Activated naive CD8-positive, alpha-beta T cell treated with anti-CD3 and anti-CD28 coated beads, Interleukin-2, amount 10 ng/mL, durations not matched to agents 7 days and 5 days (primary cell): Measurements from ENCODE around the gene CR1L. TPM values are rescaled to one million over a fixed set of nuclear protein-coding genes. Genes with fewer than 3 reads are reported as not detected.
"Not testable (repeated sequence)": the region's sequence is repeated elsewhere in the genome, so short reads cannot be mapped to it uniquely, and the experiment has no call there.

Experiments
- ATAC-seq: fragments of 150-1000 bp; cut with Tn5 transposase; one replicate; pipeline ENCODE4 v1.10.0; 2021; ENCODE audit warnings: low read depth, moderate library complexity
- POLR2A ChIA-PET: fragments of 350-600 bp; sonication (Branson Sonifier 250); formaldehyde crosslinking; loops from one replicate; lab custom pipeline; 2021; ENCODE audit warnings: antibody characterized with exemption; lab: Charles Lee
- DNase-seq: peaks from one replicate; pipeline ENCODE4 v3.0.0; 2021
- H3K27ac Mint-ChIP-seq: one replicate; pipeline ENCODE4 v1.8.0; 2022; ENCODE audit warnings: mild to moderate bottlenecking, mixed read lengths
- H3K27me3 Mint-ChIP-seq: one replicate; pipeline ENCODE4 v1.8.0; 2022; ENCODE audit warnings: mild to moderate bottlenecking, moderate library complexity, mixed read lengths
- H3K36me3 Mint-ChIP-seq: one replicate; pipeline ENCODE4 v1.8.0; 2021; ENCODE audit warnings: mild to moderate bottlenecking, mixed read lengths
- H3K4me1 Mint-ChIP-seq: one replicate; pipeline ENCODE4 v1.8.0; 2021; ENCODE audit warnings: mixed read lengths
- H3K4me3 Mint-ChIP-seq: one replicate; pipeline ENCODE4 v1.8.0; 2022; ENCODE audit warnings: mild to moderate bottlenecking, moderate library complexity, mixed read lengths
- H3K9me3 Mint-ChIP-seq: one replicate; pipeline ENCODE4 v1.8.0; 2021; ENCODE audit warnings: mixed read lengths
- total RNA-seq, 2 experiments: library from RNA; stranded (reverse); gene quantifications; one replicate each; pipeline ENCODE4 v1.2.3, GENCODE V29; 2021

The CR1L gene
- total RNA-seq, 2 experiments from 2014 or later, result 1.1 TPM; not detected in 1

DNA sequence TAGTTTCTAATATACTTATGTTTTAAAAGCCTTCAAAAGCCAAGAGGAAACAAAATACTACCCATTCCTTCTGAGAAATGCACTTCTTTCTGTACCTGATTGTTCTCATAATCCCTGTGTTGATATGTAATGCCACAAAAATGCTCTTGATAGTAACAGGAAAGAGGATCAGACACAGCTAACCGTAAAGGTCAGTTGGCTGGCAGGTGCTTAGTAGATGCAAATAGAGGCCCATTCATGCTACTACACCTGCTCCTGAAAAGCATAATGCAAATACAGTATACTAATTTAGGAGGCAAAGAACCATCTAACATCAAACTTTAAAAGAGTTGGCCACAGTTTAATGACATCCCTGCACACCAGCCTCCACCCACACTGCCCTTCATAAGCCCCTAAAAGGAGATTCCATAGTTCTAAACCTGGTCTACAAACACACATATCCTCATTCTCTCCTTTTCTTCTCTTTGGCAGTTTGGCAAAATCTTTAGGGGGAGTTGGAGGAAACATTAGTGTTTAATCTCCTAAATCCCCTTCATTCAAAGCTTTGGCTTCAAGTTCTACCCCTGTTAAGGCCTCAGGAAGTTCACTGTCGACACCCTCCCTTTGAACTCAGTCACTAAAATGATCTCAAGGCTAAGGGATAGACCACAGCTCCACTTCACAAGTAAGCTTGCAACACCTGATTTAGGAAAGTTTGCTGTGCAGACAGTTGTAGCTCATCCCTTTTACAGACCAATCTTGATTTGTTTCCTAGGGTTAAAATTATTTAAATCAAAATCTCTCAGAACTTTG lies 104.0 kb downstream of the CR1L start:
- Mint-ChIP-seq H3K4me3 (peak overlapping the region; percentile 28), H3K27ac (peak overlapping the region; percentile 48), H3K9me3 (no peaks in the 10 kb centered on the region), H3K36me3 (peaks cover 2% of the 10 kb centered on the region), H3K4me1 (peaks cover 32% of the 10 kb centered on the region), H3K27me3 (no peaks in the 10 kb centered on the region)
- DNase-seq, result no peak
- POLR2A ChIA-PET, result no interaction called here
- ATAC-seq, result no peak

DNA sequence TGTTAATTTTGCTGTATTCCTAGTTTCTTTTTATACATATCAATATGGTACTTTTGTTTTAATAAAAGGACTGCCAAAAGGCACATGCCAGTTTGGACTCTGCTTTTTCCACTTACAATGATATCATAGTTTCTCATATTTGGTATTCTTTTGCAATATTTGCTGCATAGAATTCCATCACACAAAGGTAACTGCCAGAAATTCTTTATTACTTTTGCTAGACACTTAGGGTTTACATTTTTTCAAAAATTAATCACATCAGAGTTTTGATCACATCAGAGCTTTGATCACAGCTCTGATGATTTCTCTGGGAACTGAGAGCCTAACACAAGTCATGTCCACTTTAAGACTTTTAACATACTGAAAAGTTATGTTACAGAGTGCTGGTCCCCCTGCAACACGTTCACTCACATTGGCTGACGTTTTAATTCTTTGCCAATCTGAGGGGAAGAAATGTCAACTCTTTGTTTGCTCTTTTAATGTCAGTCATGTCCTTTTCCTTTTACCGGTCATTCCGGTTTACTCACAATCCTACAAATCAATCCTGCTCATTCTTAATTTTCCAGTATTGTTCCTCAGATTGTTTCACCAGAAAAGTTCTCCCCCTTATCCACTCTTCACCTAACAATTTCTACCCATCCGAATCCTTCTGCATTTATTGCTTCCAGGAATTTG lies 105.8 kb downstream of the CR1L start:
- Mint-ChIP-seq H3K4me3 (peak overlapping the region; percentile 99), H3K36me3 (peaks cover 6% of the 10 kb centered on the region), H3K9me3 (no peaks in the 10 kb centered on the region), H3K27me3 (no peaks in the 10 kb centered on the region), H3K4me1 (peaks cover 46% of the 10 kb centered on the region), H3K27ac (peak overlapping the region; percentile 96)
- no peak for DNase-seq
- ATAC-seq, result no peak
- POLR2A ChIA-PET, result interaction anchor here (0.7 kb wide), 1 partner anchor 10 kb away, joined by 3 read pairs; no protein-coding TSS in a partner anchor

DNA sequence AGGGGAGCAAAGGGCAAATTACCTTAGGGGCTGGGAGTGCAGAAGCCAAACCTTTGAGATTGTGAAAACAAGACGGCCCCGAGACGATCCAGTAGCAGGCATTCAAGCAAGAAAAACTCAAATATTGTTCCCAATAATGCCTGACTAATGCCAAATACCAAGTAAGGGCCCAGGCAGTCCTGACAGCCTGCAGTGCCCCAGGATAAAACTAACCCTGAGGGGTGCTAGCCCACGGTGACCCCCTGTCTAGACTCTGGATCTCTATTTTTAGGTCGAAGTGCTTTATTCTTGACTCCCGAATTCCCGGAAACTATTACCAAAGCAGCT lies 106.5 kb downstream of the CR1L start:
- ATAC-seq, result peak; percentile 2
- not testable (repeated sequence) for H3K9me3 Mint-ChIP-seq, H3K36me3 Mint-ChIP-seq, DNase-seq, H3K27me3 Mint-ChIP-seq
- peak overlapping the region; percentile 96 for H3K27ac Mint-ChIP-seq
- peak overlapping the region; percentile 99 for H3K4me3 Mint-ChIP-seq
- POLR2A ChIA-PET, result interaction anchor here (0.7 to 1.0 kb wide), 2 partner anchors 10 to 46 kb away, joined by 3 to 4 read pairs; no protein-coding TSS in a partner anchor
- peaks cover 51% of the 10 kb centered on the region for H3K4me1 Mint-ChIP-seq

DNA sequence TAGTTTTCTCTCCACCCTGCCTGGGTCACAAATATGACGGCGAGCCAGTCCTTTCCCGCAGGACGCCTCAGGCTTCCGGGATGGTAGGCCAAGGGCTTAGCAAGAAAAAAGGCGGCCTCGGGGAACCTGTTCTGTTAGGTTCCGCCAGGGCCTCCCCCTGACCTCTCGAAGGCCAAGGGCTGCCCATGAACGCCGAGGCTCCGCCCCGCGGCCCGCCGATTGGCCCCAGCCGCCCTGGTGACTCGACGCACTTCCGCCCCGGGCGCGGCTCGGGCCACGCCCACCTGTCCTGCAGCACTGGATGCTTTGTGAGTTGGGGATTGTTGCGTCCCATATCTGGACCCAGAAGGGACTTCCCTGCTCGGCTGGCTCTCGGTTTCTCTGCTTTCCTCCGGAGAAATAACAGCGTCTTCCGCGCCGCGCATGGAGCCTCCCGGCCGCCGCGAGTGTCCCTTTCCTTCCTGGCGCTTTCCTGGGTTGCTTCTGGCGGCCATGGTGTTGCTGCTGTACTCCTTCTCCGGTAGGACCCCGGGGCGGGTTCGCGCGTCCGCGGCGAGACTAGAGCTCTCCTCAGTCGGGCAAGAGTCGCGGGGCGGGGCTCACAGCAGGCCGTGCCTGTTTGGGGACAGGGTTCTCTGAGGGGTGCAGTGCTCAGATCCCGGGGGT lies 107.0 kb downstream of the CR1L start, which contains the start of gene CD46:
TSS of gene CD46 (plus strand) at position 265 of the 666 bp plus-strand sequence. CDS start at position 424, 159 bp downstream.
- ATAC-seq, result peak; percentile 98
- Mint-ChIP-seq H3K27ac (peak within 1 kb of the TSS; percentile 96), H3K4me1 (peaks cover 55% of the 10 kb centered on the region), H3K36me3 (peaks cover 12% of the 10 kb centered on the region), H3K27me3 (no peaks in the 10 kb centered on the region), H3K4me3 (peak within 1 kb of the TSS; percentile 99), H3K9me3 (no peaks in the 10 kb centered on the region)
- POLR2A ChIA-PET, result interaction anchor here (0.7 to 1.0 kb wide), 2 partner anchors 11 to 45 kb away, joined by 3 to 4 read pairs; no protein-coding TSS in a partner anchor
- peak; percentile 96 for DNase-seq

DNA sequence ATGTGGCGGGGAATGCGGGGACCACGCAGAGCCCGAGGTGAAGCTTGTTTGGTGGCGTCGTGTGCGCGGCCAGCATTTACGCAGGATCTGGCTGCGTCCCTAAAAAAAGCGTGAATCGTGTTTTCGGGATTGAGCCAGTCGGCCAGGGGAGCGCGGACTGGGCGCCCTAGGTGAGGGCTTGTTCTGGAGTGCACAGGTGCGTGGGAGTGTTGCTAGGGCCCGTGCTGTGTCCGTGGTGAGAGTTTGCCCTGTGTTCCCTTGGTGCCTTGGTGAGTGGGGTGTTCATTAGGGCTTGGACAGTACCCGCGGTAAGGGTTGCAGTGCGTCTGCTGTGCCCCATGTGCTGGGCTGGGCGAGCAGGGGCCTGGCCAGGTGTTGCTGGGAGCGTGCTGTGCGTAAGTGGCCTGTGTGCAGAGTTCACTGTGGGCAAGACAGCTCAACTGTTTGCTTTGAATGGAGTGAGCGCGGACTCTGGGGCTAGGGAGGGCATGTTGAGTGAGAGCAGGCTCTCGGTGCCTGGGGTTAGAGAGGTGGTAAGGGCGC lies 107.6 kb downstream of the CR1L start:
- DNase-seq (peak; percentile 46), ATAC-seq (peak; percentile 11)
- Mint-ChIP-seq H3K27ac (peak overlapping the region; percentile 96), H3K4me3 (peak overlapping the region; percentile 99), H3K36me3 (peaks cover 12% of the 10 kb centered on the region), H3K4me1 (peaks cover 57% of the 10 kb centered on the region), H3K9me3 (no peaks in the 10 kb centered on the region), H3K27me3 (no peaks in the 10 kb centered on the region)
- POLR2A ChIA-PET, result interaction anchor here (0.6 kb wide), 2 partner anchors 54 to 445 kb away, joined by 3 to 4 read pairs; no protein-coding TSS in a partner anchor

DNA sequence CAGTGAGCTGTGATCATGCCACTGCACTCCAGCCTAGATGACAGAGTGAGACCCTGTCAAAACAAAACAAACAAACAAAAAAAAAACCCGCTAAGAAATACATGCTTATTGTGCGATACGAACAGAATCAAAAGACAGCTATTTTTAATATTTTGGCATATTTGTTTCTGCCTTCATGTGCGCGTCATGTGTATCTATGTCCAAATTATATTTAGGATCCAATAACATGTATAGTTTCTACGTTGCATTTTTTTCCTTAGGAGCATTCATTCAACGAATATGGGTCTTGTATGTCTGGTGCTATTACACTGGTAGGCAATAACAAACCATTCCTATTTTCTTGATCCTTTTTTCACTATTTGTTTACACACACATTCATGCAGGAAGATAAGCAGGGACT lies 108.7 kb downstream of the CR1L start:
- no peak overlapping the region for H3K27ac Mint-ChIP-seq
- H3K36me3 Mint-ChIP-seq, result peaks cover 16% of the 10 kb centered on the region
- peaks cover 63% of the 10 kb centered on the region for H3K4me1 Mint-ChIP-seq
- ATAC-seq, result no peak
- H3K4me3 Mint-ChIP-seq, result peak overlapping the region; percentile 99
- POLR2A ChIA-PET, result no interaction called here
- DNase-seq, result no peak
- H3K27me3 Mint-ChIP-seq, result no peaks in the 10 kb centered on the region
- no peaks in the 10 kb centered on the region for H3K9me3 Mint-ChIP-seq

DNA sequence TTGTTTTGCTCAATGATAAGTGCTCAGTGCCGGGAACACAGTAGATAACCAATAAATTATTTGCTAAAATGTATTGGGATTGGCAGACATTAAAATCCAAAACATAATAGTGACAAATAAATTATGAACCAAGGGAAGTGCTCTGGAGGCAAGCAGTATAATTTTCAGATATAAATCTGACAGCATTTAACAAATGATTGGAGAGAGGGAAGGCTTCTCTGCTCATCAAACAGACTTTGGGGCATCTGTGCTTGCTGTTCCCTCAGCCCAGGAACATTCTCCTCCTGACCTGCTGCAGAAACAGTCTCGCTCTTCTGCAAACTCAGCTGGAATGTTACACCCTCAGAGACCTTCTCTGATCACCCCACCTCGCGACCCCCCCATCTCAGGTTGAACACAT lies 109.1 kb downstream of the CR1L start:
- POLR2A ChIA-PET, result no interaction called here
- Mint-ChIP-seq H3K9me3 (no peaks in the 10 kb centered on the region), H3K27me3 (no peaks in the 10 kb centered on the region), H3K4me1 (peaks cover 59% of the 10 kb centered on the region), H3K27ac (no peak overlapping the region), H3K36me3 (peaks cover 17% of the 10 kb centered on the region), H3K4me3 (peak overlapping the region; percentile 99)
- ATAC-seq (no peak), DNase-seq (no peak)

DNA sequence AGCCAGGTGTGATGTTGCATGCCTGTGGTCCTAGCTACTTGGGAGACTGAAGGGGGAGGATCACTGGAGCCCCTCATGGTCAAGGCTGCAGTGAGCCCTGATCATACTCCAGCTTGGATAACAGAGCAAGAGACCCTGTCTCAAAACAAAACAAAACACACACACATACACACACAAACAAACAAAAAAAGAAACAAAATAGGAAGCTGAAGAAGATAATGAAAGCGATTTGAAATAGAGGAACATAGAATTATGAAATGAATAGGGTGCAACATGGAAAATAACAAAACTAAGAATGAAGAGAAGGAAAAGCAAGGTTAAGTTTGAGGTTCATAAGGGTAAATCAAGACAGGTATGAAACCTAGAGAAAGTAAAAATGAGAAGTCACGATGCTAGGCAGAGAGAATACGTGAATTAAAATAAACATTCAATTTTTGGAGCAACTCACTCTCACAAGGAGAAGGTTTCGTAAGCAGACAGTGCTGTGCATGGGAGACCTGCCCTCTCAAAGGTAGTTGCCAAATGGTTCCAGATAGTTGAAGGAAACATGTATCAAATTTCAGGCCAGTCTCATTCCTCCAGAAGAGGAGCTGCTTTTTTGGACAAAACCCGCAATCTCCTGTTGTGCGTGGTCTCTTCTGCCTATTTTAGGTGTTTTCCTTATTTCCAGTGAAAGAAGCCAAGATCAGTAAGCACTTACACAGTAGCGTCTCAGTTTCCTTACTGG lies 110.2 kb downstream of the CR1L start:
- ATAC-seq (no peak), DNase-seq (no peak)
- Mint-ChIP-seq H3K36me3 (peaks cover 20% of the 10 kb centered on the region), H3K27me3 (no peaks in the 10 kb centered on the region), H3K4me3 (no peak overlapping the region), H3K4me1 (peaks cover 51% of the 10 kb centered on the region), H3K27ac (no peak overlapping the region), H3K9me3 (no peaks in the 10 kb centered on the region)
- POLR2A ChIA-PET, result interaction anchor here (1.3 kb wide), 1 partner anchor 208 kb away, joined by 3 read pairs; no protein-coding TSS in a partner anchor

DNA sequence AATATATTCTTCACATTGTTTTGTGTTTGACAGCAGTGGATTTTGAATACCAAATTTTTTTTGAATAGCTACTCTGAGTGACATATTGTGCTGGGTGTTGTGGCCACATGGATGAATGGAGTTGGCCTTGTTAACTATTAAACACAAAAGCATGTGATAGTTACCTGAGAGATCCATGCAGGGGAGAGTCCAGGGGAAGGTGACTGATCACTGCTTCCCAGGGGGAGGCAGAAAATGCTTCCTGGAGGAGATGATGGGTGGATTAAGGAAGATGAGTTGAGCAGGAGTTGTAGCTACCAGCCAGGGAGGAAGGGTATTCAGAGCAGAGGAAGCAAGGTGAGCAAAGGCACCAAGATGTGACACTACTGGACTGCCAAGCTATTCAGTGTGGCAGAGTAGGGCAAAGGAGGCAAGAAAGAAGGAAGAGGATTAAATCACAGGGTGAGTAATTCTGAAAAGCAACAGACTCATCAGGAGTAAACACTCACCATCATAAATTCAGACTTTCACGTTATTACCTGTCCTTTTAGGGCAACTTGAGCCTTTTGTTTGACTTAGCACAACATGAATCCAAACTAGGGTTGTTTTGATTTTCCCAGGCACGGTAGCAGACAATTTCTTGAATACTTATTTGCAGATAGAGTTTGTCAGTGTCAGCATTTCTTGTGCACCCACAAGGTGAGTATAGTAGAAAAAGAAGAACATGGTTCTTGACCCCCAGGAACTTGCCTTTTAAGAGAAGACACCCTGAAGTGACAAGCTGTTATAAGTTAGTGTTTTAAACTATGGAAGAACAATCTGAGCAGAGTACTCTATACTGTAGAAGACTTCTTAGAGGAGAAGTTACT lies 111.1 kb downstream of the CR1L start:
- POLR2A ChIA-PET, result interaction anchor here (1.3 kb wide), 1 partner anchor 207 kb away, joined by 3 read pairs; no protein-coding TSS in a partner anchor
- DNase-seq (no peak), ATAC-seq (no peak)
- H3K4me3 Mint-ChIP-seq, result no peak overlapping the region
- H3K4me1 Mint-ChIP-seq, result peaks cover 44% of the 10 kb centered on the region
- no peaks in the 10 kb centered on the region for H3K27me3 Mint-ChIP-seq
- peak overlapping the region; percentile 36 for H3K27ac Mint-ChIP-seq
- H3K9me3 Mint-ChIP-seq, result no peaks in the 10 kb centered on the region
- peaks cover 24% of the 10 kb centered on the region for H3K36me3 Mint-ChIP-seq

DNA sequence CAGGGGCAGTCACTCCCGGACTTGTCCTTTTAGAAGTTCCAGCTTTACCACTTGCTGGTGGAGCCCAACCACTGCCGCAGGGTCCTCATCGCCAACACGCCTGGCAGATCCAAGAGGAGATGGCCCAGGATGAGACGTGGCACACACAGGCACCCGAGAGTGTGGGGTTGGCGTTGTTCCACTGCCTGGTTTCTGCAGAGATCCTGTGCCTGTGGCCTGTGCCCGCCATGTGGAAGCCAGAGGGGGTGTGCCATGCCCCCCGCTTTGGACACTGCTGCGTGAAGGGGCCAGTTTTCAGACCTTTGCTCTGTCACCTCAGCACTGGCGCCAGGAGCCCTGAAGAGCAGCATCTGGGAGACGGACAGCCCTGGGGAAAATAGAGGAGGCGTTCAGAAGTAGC lies 117.7 kb downstream of the CR1L start:
- POLR2A ChIA-PET, result no interaction called here
- no peak for ATAC-seq
- no peaks in the 10 kb centered on the region for H3K27me3 Mint-ChIP-seq

DNA sequence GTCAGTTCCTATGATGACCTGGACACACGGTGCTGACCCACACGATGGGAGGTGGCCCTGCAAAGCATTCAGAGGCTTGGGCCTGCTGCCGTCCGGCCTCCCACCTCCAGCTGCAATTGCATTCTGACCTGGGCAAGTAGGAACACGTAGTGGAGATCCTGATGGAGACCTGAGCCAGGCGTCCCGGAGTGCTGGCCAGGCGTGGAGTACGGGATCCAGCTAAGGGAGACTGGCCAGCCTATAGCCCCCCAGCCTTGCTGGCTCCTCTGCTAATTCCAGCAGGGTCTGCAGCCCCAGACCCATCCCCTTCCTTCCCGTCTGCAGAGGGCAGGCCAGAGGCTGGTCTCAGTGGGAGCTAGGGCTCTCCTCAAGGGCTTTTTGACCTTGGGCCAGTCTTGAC lies 118.2 kb downstream of the CR1L start:
- no peak for DNase-seq
- POLR2A ChIA-PET, result no interaction called here
- no peaks in the 10 kb centered on the region for H3K9me3 Mint-ChIP-seq

More for the DNA sequence above, 117.7 kb downstream of the CR1L start:
- Mint-ChIP-seq H3K9me3 (no peaks in the 10 kb centered on the region), H3K4me3 (no peak overlapping the region), H3K27ac (no peak overlapping the region), H3K36me3 (peaks cover 56% of the 10 kb centered on the region), H3K4me1 (peaks cover 6% of the 10 kb centered on the region)
- DNase-seq, result no peak

DNA sequence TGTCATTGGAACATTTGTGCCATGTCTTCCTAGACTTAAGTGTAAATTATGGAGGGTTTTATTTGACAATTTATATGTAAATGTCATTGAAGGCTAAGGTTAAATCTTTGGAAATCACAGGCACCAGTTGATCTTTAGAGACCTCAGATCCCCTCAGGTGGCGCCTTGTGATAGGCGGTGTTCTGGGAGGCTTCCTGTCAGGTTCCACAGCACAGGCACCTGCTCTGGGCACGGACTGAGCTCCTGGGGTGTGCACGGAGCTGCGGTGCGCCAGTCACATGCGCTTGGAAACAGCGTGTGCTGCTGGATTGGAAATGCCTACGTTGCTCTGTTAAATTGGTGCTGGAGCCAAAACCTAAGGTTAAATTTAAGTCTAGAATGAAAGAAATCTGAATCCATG lies 119.0 kb downstream of the CR1L start:
- POLR2A ChIA-PET, result no interaction called here
- DNase-seq, result no peak
- Mint-ChIP-seq H3K4me1 (peaks cover 3% of the 10 kb centered on the region), H3K4me3 (no peak overlapping the region), H3K9me3 (no peaks in the 10 kb centered on the region), H3K27me3 (no peaks in the 10 kb centered on the region), H3K27ac (no peak overlapping the region), H3K36me3 (peaks cover 60% of the 10 kb centered on the region)
- ATAC-seq, result no peak

More for the DNA sequence above, 118.2 kb downstream of the CR1L start:
- Mint-ChIP-seq H3K4me1 (peaks cover 2% of the 10 kb centered on the region), H3K27ac (no peak overlapping the region), H3K4me3 (no peak overlapping the region), H3K27me3 (no peaks in the 10 kb centered on the region), H3K36me3 (peaks cover 56% of the 10 kb centered on the region)
- no peak for ATAC-seq
